HEK293 (cell line): ENCODE measurements around the gene PKP3.

Source experiments
- CTCF ChIA-PET: fragments of 350-600 bp; formaldehyde crosslinking; extraction: SDS; loops from one replicate; lab custom pipeline; 2021; ENCODE audit warnings: antibody characterized with exemption; lab: Yijun Ruan, JAX
- POLR2A ChIA-PET: fragments of 300-600 bp; formaldehyde crosslinking; extraction: SDS; loops from one replicate; lab custom pipeline; 2020; ENCODE audit warnings: antibody characterized with exemption, inconsistent platforms; lab: Yijun Ruan, JAX
- H3K27ac ChIP-seq: fragments of 200-500 bp; sonication (Bioruptor generic); 2 replicates; pipeline ENCODE4 v1.5.1; 2014; ENCODE audit warnings: low read depth, low read length, control low read depth, inconsistent platforms; ENCODE audit errors: extremely low read depth
- H3K36me3 ChIP-seq, 2 experiments: fragments of 200-500 bp in 1 of 2; sonication (Bioruptor generic) in 1 of 2; 1 replicate in 1 of 2; 2 replicates in 1 of 2; pipeline ENCODE4 v1.5.1; 2014 to 2017; ENCODE audit warnings: inconsistent platforms in 2 of 2, low read length in 2 of 2; ENCODE audit not compliant: control insufficient read depth in 2 of 2, insufficient read depth in 1 of 2
- H3K4me1 ChIP-seq: fragments of 200-500 bp; sonication (Bioruptor generic); 2 replicates; pipeline ENCODE4 v1.5.1; 2014; ENCODE audit warnings: mild to moderate bottlenecking, low read length, inconsistent platforms; ENCODE audit not compliant: control insufficient read depth, insufficient read depth
- H3K4me3 ChIP-seq: 2 replicates; pipeline ENCODE4 v1.5.1; 2011; ENCODE audit warnings: low read depth, mild to moderate bottlenecking, control low read depth, low read length, moderate library complexity
- H3K9me3 ChIP-seq: fragments of 200-500 bp; sonication (Bioruptor generic); 2 replicates; pipeline ENCODE4 v1.5.1; 2014; ENCODE audit warnings: low read depth, low read length, inconsistent platforms; ENCODE audit not compliant: control insufficient read depth, insufficient read depth
- BCL11A ChIP-seq: fragments of 450-650 bp; formaldehyde crosslinking; IDR thresholded peaks from 2 replicates; pipeline ENCODE4 v1.5.1; 2016; ENCODE audit warnings: low read depth, missing biosample characterization, missing genetic modification characterization
- EGR2 ChIP-seq: fragments of 450-650 bp; formaldehyde crosslinking; IDR thresholded peaks from 2 replicates; pipeline ENCODE4 v1.5.1; 2016; ENCODE audit warnings: low read depth, missing biosample characterization, missing genetic modification characterization
- HOXC10 ChIP-seq: sonication (generic); formaldehyde crosslinking; IDR thresholded peaks from 2 replicates; pipeline ENCODE4 v1.8.1; 2023; ENCODE audit warnings: mild to moderate bottlenecking, missing genetic modification reagents
- HOXD13 ChIP-seq: sonication (generic); formaldehyde crosslinking; IDR thresholded peaks from 2 replicates; pipeline ENCODE4 v1.8.0; 2022; ENCODE audit warnings: missing genetic modification reagents, borderline replicate concordance
- KLF9 ChIP-seq: fragments of 450-650 bp; formaldehyde crosslinking; IDR thresholded peaks from 2 replicates; pipeline ENCODE4 v1.5.1; 2016; ENCODE audit warnings: missing biosample characterization, missing genetic modification characterization, low read depth
- MZF1 ChIP-seq: fragments of 450-650 bp; formaldehyde crosslinking; IDR thresholded peaks from 2 replicates; pipeline ENCODE4 v1.5.1; 2017; ENCODE audit warnings: missing biosample characterization, missing genetic modification characterization, borderline replicate concordance
- PRDM4 ChIP-seq: fragments of 450-650 bp; formaldehyde crosslinking; IDR thresholded peaks from 2 replicates; pipeline ENCODE4 v1.5.1; 2017; ENCODE audit warnings: missing biosample characterization, missing genetic modification characterization
- SALL2 ChIP-seq: fragments of 450-650 bp; formaldehyde crosslinking; IDR thresholded peaks from 2 replicates; pipeline ENCODE4 v1.5.0; 2017; ENCODE audit warnings: missing biosample characterization, mild to moderate bottlenecking, missing genetic modification characterization, borderline replicate concordance
- SCRT1 ChIP-seq: fragments of 450-650 bp; formaldehyde crosslinking; IDR thresholded peaks from 2 replicates; pipeline ENCODE4 v1.5.1; 2016; ENCODE audit warnings: missing biosample characterization, missing genetic modification characterization, borderline replicate concordance
- TCF7L2 ChIP-seq: IDR thresholded peaks from 2 replicates; pipeline ENCODE4 v1.6.1; 2011; ENCODE audit warnings: low read depth, mild to moderate bottlenecking, inconsistent platforms, low read length, moderate library complexity, borderline replicate concordance
- YY2 ChIP-seq: fragments of 450-650 bp; formaldehyde crosslinking; IDR thresholded peaks from 2 replicates; pipeline ENCODE4 v1.5.1; 2016; ENCODE audit warnings: missing biosample characterization, missing genetic modification characterization
- ZBTB21 ChIP-seq: fragments of 450-650 bp; formaldehyde crosslinking; IDR thresholded peaks from 2 replicates; pipeline ENCODE4 v1.5.1; 2017; ENCODE audit warnings: missing biosample characterization, missing genetic modification characterization
- ZBTB26 ChIP-seq: fragments of 450-650 bp; formaldehyde crosslinking; optimal IDR thresholded peaks from 2 replicates; pipeline ENCODE3; 2016; ENCODE audit warnings: missing biosample characterization, mild to moderate bottlenecking, missing genetic modification characterization
- ZBTB8A ChIP-seq: fragments of 450-650 bp; formaldehyde crosslinking; IDR thresholded peaks from 2 replicates; pipeline ENCODE4 v1.5.1; 2016; ENCODE audit warnings: missing biosample characterization, missing genetic modification characterization
- ZEB2 ChIP-seq: fragments of 450-650 bp; formaldehyde crosslinking; IDR thresholded peaks from 2 replicates; pipeline ENCODE4 v1.5.1; 2016; ENCODE audit warnings: missing biosample characterization, missing genetic modification characterization
- ZNF10 ChIP-seq: fragments of 450-650 bp; formaldehyde crosslinking; IDR thresholded peaks from 2 replicates; pipeline ENCODE4 v1.5.1; 2017; ENCODE audit warnings: missing biosample characterization, missing genetic modification characterization
- ZNF19 ChIP-seq: fragments of 450-650 bp; formaldehyde crosslinking; IDR thresholded peaks from 2 replicates; pipeline ENCODE4; 2016; ENCODE audit warnings: missing biosample characterization, missing genetic modification characterization, low read depth
- ZNF214 ChIP-seq: fragments of 450-650 bp; formaldehyde crosslinking; IDR thresholded peaks from 2 replicates; pipeline ENCODE4 v1.5.1; 2017; ENCODE audit warnings: missing biosample characterization, mild to moderate bottlenecking, missing genetic modification characterization, borderline replicate concordance
- ZNF354C ChIP-seq: fragments of 450-650 bp; formaldehyde crosslinking; IDR thresholded peaks from 2 replicates; pipeline ENCODE4 v1.5.1; 2016; ENCODE audit warnings: missing biosample characterization, missing genetic modification characterization, low read depth, borderline replicate concordance
- ZNF398 ChIP-seq: fragments of 450-650 bp; formaldehyde crosslinking; IDR thresholded peaks from 2 replicates; pipeline ENCODE4 v1.5.1; 2017; ENCODE audit warnings: missing biosample characterization, missing genetic modification characterization
- ZNF449 ChIP-seq: fragments of 450-650 bp; formaldehyde crosslinking; IDR thresholded peaks from 2 replicates; pipeline ENCODE4 v1.5.1; 2017; ENCODE audit warnings: missing biosample characterization, mild to moderate bottlenecking, missing genetic modification characterization, moderate library complexity
- ZNF600 ChIP-seq: fragments of 450-650 bp; formaldehyde crosslinking; IDR thresholded peaks from 2 replicates; pipeline ENCODE4 v1.5.1; 2016; ENCODE audit warnings: missing biosample characterization, missing genetic modification characterization
- ZNF629 ChIP-seq: fragments of 450-650 bp; formaldehyde crosslinking; IDR thresholded peaks from 2 replicates; pipeline ENCODE4 v1.5.1; 2017; ENCODE audit warnings: missing biosample characterization, missing genetic modification characterization
- ZNF670 ChIP-seq: fragments of 450-650 bp; formaldehyde crosslinking; IDR thresholded peaks from 2 replicates; pipeline ENCODE4 v1.5.1; 2016; ENCODE audit warnings: missing biosample characterization, missing genetic modification characterization, low read depth

Gene PKP3

GRCh38 chr11:381501-382072 lies 12.4 kb upstream of the PKP3 start:
- Histone ChIP-seq H3K27ac (no peak overlapping the region), H3K36me3 (peaks cover 0 to 48% of the 10 kb centered on the region in 2 experiments; a peak in 1 of 3 replicates), H3K4me1 (no peaks in the 10 kb centered on the region), H3K9me3 (no peaks in the 10 kb centered on the region), H3K4me3 (no peak overlapping the region)
- POLR2A ChIA-PET = no interaction called here
- CTCF ChIA-PET = no interaction called here
- TF ChIP-seq MZF1 (tag by site-specific recombination) = no peak
- no peak for TF ChIP-seq ZNF354C (tag by site-specific recombination)
- TF ChIP-seq ZNF670 (tag by site-specific recombination) = no peak
- TF ChIP-seq SALL2 (tag by site-specific recombination) = no peak
- no peak for TF ChIP-seq ZNF449 (tag by site-specific recombination)
- no peak for TF ChIP-seq TCF7L2
- no peak for TF ChIP-seq ZBTB21 (tag by site-specific recombination)
- no peak for TF ChIP-seq YY2 (tag by site-specific recombination)
- TF ChIP-seq HOXD13 (CRISPR knock-in tag) = no peak

GRCh38 chr11:382081-382629 lies 11.9 kb upstream of the PKP3 start:
- H3K9me3 ChIP-seq = no peaks in the 10 kb centered on the region
- ChIA-PET CTCF (interaction anchor here (0.6 kb wide), 1 partner anchor 19 kb away, joined by 3 read pairs; no protein-coding TSS in a partner anchor), POLR2A (no interaction called here)
- H3K4me3 ChIP-seq = no peak overlapping the region
- no peak overlapping the region for H3K27ac ChIP-seq
- no peaks in the 10 kb centered on the region for H3K4me1 ChIP-seq
- peaks cover 0 to 43% of the 10 kb centered on the region in 2 experiments; a peak in 1 of 3 replicates for H3K36me3 ChIP-seq
- no peak for TF ChIP-seq ZNF629 (tag by site-specific recombination)
- no peak for TF ChIP-seq SCRT1 (tag by site-specific recombination)
- TF ChIP-seq ZBTB26 (tag by site-specific recombination) = no peak
- TF ChIP-seq ZNF398 (tag by site-specific recombination) = no peak
- TF ChIP-seq EGR2 (tag by site-specific recombination) = no peak
- TF ChIP-seq PRDM4 = no peak
- no peak for TF ChIP-seq ZNF600
- TF ChIP-seq BCL11A (tag by site-specific recombination) = no peak
- no peak for TF ChIP-seq ZNF19 (tag by site-specific recombination)
- no peak for TF ChIP-seq ZNF10 (tag by site-specific recombination)
- no peak for TF ChIP-seq ZEB2 (tag by site-specific recombination)
- TF ChIP-seq HOXC10 (CRISPR knock-in tag) = no peak
- TF ChIP-seq ZBTB8A (tag by site-specific recombination) = no peak
- no peak for TF ChIP-seq ZNF354C (tag by site-specific recombination)
- no peak for TF ChIP-seq KLF9 (tag by site-specific recombination)
- TF ChIP-seq ZNF214 (tag by site-specific recombination) = no peak
